NCI-H2196 (cell line): ENCODE measurements around the gene EXOC6B.

Source experiments
- DNase-seq: peaks from one replicate; lab custom pipeline; 2025; ENCODE audit not compliant: unreplicated experiment; lab: John Stamatoyannopoulos, UW

Gene EXOC6B

GRCh38 chr2:72128059-72128842, 697.6 kb downstream of the EXOC6B start:
- no peak for DNase-seq

- DNase-seq, result no peak
These were observed 698.3 kb downstream of the EXOC6B start for GRCh38 chr2:72127401-72128058.

- DNase-seq, result no peak
These were observed 699.4 kb downstream of the EXOC6B start for GRCh38 chr2:72126186-72127100.
